Panc1 (cell line): Measurements from ENCODE around the gene MRPS17. TPM values are rescaled to one million over a fixed set of nuclear protein-coding genes. Genes with fewer than 3 reads are reported as not detected.

Source experiments
- ATAC-seq: fragments of 200-7000 bp; cut with Tn5 transposase; 2 replicates; pipeline ENCODE4 v1.9.1; 2020; ENCODE audit warnings: mild to moderate bottlenecking, moderate library complexity
- BruUV-seq: library from RNA; stranded (reverse); fragments of 400-500 nt; replicated peaks from 2 replicates; lab custom pipeline; 2021; lab: Mats Ljungman, UMichigan
- CTCF ChIA-PET: fragments of 300-600 bp; sonication (Branson Sonifier 250); formaldehyde crosslinking; loops from one replicate; lab custom pipeline; 2022; ENCODE audit warnings: antibody characterized with exemption; lab: Charles Lee
- POLR2A ChIA-PET: fragments of 300-600 bp; sonication (Branson Sonifier 250); formaldehyde crosslinking; loops from one replicate; lab custom pipeline; 2022; ENCODE audit warnings: antibody characterized with exemption; lab: Charles Lee
- DNase-seq: peaks from one replicate; pipeline ENCODE4 v3.0.0-alpha.2; 2010; ENCODE audit warnings: low read depth, low spot score
- H3K27ac ChIP-seq: 2 replicates; pipeline ENCODE4 v1.5.1; 2011; ENCODE audit warnings: mild to moderate bottlenecking, low read length, inconsistent platforms
- H3K27me3 ChIP-seq: fragments of 200-500 bp; sonication (Bioruptor generic); 2 replicates; pipeline ENCODE4 v1.6.0; 2014; ENCODE audit warnings: low read length, inconsistent platforms; ENCODE audit not compliant: control insufficient read depth, insufficient read depth
- H3K36me3 ChIP-seq: fragments of 200-500 bp; sonication (Bioruptor generic); 2 replicates; pipeline ENCODE4 v1.5.1; 2014; ENCODE audit warnings: inconsistent platforms, mild to moderate bottlenecking, low read length, moderate library complexity; ENCODE audit not compliant: control insufficient read depth, insufficient read depth
- H3K4me1 ChIP-seq: 2 replicates; pipeline ENCODE4 v1.5.1; 2011; ENCODE audit warnings: inconsistent platforms, mild to moderate bottlenecking, low read length, moderate library complexity; ENCODE audit not compliant: control insufficient read depth, insufficient read depth
- H3K4me3 ChIP-seq, 2 experiments: 2 replicates each; pipeline ENCODE4 v1.5.1; 2011 to 2012; ENCODE audit warnings: low read depth in 2 of 2, low read length in 2 of 2, mild to moderate bottlenecking in 2 of 2, inconsistent platforms in 1 of 2, moderate library complexity in 1 of 2
- H3K9me3 ChIP-seq: fragments of 200-500 bp; sonication (Bioruptor generic); 2 replicates; pipeline ENCODE4 v1.5.1; 2014; ENCODE audit warnings: low read depth, mild to moderate bottlenecking, inconsistent platforms, low read length, moderate library complexity; ENCODE audit not compliant: control insufficient read depth, insufficient read depth
- POLR2AphosphoS5 ChIP-seq: IDR thresholded peaks from 2 replicates; pipeline ENCODE4 v1.6.1; 2012; ENCODE audit warnings: mild to moderate bottlenecking, low read depth, low read length, moderate library complexity
- SIN3A ChIP-seq: IDR thresholded peaks from 2 replicates; pipeline ENCODE4 v1.6.1; 2012; ENCODE audit warnings: low read depth, mild to moderate bottlenecking, low read length, moderate library complexity, borderline replicate concordance; ENCODE audit not compliant: insufficient read depth
- TCF7L2 ChIP-seq: IDR thresholded peaks from 2 replicates; pipeline ENCODE4 v1.6.1; 2011; ENCODE audit warnings: mild to moderate bottlenecking, low read depth, low read length, inconsistent platforms
- in situ Hi-C: cut with HindIII; loops from 2 replicates; pipeline ENCODE4 v1.10.0; 2016; ENCODE audit warnings: low sequenced_read_pairs, low pct_unique_long_range_greater_than_20kb
- intact Hi-C: fragments of 100-400 bp; cut with micrococcal nuclease; formaldehyde crosslinking; loops from one replicate; pipeline ENCODE4 v1.10.0; 2022; ENCODE audit not compliant: unreplicated experiment
- total RNA-seq: library from RNA; stranded (reverse); gene quantifications from one replicate; pipeline ENCODE4 v1.2.1, GENCODE V29; 2021; ENCODE audit not compliant: unreplicated experiment
- TF ChIP-seq, protein P1 (sequence below): fragments of 450-650 bp; IDR thresholded peaks from 2 replicates; pipeline ENCODE4 v1.5.1; 2017; ENCODE audit warnings: mild to moderate bottlenecking
- TF ChIP-seq, protein P2 (sequence below), 2 experiments: IDR thresholded peaks; 2 replicates each; pipeline ENCODE4 v1.6.1; 2011 to 2012; ENCODE audit warnings: low read depth in 2 of 2, control low read depth in 1 of 2, low read length in 1 of 2, mild to moderate bottlenecking in 1 of 2, moderate library complexity in 1 of 2; ENCODE audit not compliant: insufficient read depth in 1 of 2

MRPS17 gene
- total RNA-seq, 1 experiment from 2014 or later: 28.9 TPM

- intact Hi-C loops: no loop called here
- H3K27ac ChIP-seq: no peak overlapping the region
- peaks cover 20% of the 10 kb centered on the region for H3K4me1 ChIP-seq
- no TSS peak for BruUV-seq
- no peaks in the 10 kb centered on the region for H3K9me3 ChIP-seq
- H3K4me3 ChIP-seq: no peak overlapping the region
- DNase-seq (no peak), ATAC-seq (no peak)
- POLR2A ChIA-PET: interaction anchor here (0.7 kb wide), 1 partner anchor 92 kb away, joined by 5 read pairs; no protein-coding TSS in a partner anchor
- peaks cover 3% of the 10 kb centered on the region; the same call in 1 of the 2 replicates for H3K36me3 ChIP-seq
- in situ Hi-C loops: no loop called here
- TF ChIP-seq, protein P1, sequence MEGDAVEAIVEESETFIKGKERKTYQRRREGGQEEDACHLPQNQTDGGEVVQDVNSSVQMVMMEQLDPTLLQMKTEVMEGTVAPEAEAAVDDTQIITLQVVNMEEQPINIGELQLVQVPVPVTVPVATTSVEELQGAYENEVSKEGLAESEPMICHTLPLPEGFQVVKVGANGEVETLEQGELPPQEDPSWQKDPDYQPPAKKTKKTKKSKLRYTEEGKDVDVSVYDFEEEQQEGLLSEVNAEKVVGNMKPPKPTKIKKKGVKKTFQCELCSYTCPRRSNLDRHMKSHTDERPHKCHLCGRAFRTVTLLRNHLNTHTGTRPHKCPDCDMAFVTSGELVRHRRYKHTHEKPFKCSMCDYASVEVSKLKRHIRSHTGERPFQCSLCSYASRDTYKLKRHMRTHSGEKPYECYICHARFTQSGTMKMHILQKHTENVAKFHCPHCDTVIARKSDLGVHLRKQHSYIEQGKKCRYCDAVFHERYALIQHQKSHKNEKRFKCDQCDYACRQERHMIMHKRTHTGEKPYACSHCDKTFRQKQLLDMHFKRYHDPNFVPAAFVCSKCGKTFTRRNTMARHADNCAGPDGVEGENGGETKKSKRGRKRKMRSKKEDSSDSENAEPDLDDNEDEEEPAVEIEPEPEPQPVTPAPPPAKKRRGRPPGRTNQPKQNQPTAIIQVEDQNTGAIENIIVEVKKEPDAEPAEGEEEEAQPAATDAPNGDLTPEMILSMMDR: no peak
- TF ChIP-seq, protein P2, sequence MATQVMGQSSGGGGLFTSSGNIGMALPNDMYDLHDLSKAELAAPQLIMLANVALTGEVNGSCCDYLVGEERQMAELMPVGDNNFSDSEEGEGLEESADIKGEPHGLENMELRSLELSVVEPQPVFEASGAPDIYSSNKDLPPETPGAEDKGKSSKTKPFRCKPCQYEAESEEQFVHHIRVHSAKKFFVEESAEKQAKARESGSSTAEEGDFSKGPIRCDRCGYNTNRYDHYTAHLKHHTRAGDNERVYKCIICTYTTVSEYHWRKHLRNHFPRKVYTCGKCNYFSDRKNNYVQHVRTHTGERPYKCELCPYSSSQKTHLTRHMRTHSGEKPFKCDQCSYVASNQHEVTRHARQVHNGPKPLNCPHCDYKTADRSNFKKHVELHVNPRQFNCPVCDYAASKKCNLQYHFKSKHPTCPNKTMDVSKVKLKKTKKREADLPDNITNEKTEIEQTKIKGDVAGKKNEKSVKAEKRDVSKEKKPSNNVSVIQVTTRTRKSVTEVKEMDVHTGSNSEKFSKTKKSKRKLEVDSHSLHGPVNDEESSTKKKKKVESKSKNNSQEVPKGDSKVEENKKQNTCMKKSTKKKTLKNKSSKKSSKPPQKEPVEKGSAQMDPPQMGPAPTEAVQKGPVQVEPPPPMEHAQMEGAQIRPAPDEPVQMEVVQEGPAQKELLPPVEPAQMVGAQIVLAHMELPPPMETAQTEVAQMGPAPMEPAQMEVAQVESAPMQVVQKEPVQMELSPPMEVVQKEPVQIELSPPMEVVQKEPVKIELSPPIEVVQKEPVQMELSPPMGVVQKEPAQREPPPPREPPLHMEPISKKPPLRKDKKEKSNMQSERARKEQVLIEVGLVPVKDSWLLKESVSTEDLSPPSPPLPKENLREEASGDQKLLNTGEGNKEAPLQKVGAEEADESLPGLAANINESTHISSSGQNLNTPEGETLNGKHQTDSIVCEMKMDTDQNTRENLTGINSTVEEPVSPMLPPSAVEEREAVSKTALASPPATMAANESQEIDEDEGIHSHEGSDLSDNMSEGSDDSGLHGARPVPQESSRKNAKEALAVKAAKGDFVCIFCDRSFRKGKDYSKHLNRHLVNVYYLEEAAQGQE (IDR thresholded peaks at IDR 0.05; ENCODE audit: insufficient read depth in 1 of 2, low read depth in 2 of 2, low read length in 1 of 2): no peak
- TF ChIP-seq TCF7L2 (no peak), SIN3A (no peak), POLR2AphosphoS5 (no peak)
- CTCF ChIA-PET: no interaction called here
- H3K27me3 ChIP-seq: no peaks in the 10 kb centered on the region
Observed at GRCh38 chr7:56003749-56004148, 52.1 kb downstream of the MRPS17 start.

Other genes starting within 250 kb of the MRPS17 start
- gene SEPTIN14, start 89.1 kb upstream of the MRPS17 start, total RNA-seq: not detected
- 5.0 TPM for gene ZNF713, start 64.4 kb upstream of the MRPS17 start, total RNA-seq
- 93.2 TPM for gene NIPSNAP2, start 12.7 kb downstream of the MRPS17 start, total RNA-seq
- gene PSPH, start 99.6 kb downstream of the MRPS17 start, total RNA-seq: 62.3 TPM
- 324 TPM for gene CCT6A, start 99.9 kb downstream of the MRPS17 start, total RNA-seq
- gene SUMF2, start 112.4 kb downstream of the MRPS17 start, total RNA-seq: 156 TPM
- gene PHKG1, start 141.1 kb downstream of the MRPS17 start, total RNA-seq: 0.67 TPM
- gene CHCHD2, start 154.6 kb downstream of the MRPS17 start, total RNA-seq: 666 TPM
- gene NUPR2, start 164.5 kb downstream of the MRPS17 start, total RNA-seq: not detected